Peyer's patch (tissue), 4 donors: ENCODE measurements around the gene RBP5. TPM values are rescaled to one million over a fixed set of nuclear protein-coding genes. Genes with fewer than 3 reads are reported as not detected.
A peak's percentile ranks its signal among the peaks of the same experiment; 100 is the strongest.

Experiments used
- DNase-seq, 3 donors: peaks; one replicate each; pipeline ENCODE4 v3.0.0-alpha.2; 2017 to 2019
- H3K27ac ChIP-seq, 4 donors: fragments of 200-600 bp; sonication (generic); one replicate each; pipeline ENCODE4 v1.5.1; 2016 to 2019
- H3K27me3 ChIP-seq, 2 donors: fragments of 200-600 bp; sonication (generic); one replicate each; pipeline ENCODE4 v1.5.1; 2019
- H3K36me3 ChIP-seq, 3 donors: fragments of 200-600 bp; sonication (generic); one replicate each; pipeline ENCODE4 v1.5.1; 2016 to 2019
- H3K4me1 ChIP-seq, 4 donors: fragments of 200-600 bp; sonication (generic); one replicate each; pipeline ENCODE4 v1.5.1; 2016 to 2019
- H3K4me3 ChIP-seq, 4 donors: fragments of 200-600 bp; sonication (generic); 1 replicate in 3 of 4; 2 replicates in 1 of 4; pipeline ENCODE4 v1.5.1; 2016 to 2019; ENCODE audit warnings: mild to moderate bottlenecking in 1 of 4
- H3K9me3 ChIP-seq, 4 donors: fragments of 200-600 bp; sonication (generic); one replicate each; pipeline ENCODE4 v1.5.1; 2016 to 2019; ENCODE audit warnings: mild to moderate bottlenecking in 1 of 4
- POLR2A ChIP-seq, 2 donors: fragments of 450-650 bp; IDR thresholded peaks; one replicate each; pipeline ENCODE4 v1.5.1; 2017; ENCODE audit warnings: antibody characterized with exemption in 2 of 2, mild to moderate bottlenecking in 2 of 2, moderate library complexity in 2 of 2
- total RNA-seq, 4 donors: library from RNA; depleted of rRNA; stranded (reverse); fragments of >200 nt; gene quantifications; one replicate each; pipeline ENCODE4 v1.1.0, GENCODE V29; 2016
- TF ChIP-seq, protein P1 (sequence below), 6 experiments: fragments of 450-650 bp in 4 of 6; fragments of 200-600 bp in 2 of 6; sonication (generic) in 1 of 6; IDR thresholded peaks; one replicate each; pipeline ENCODE4 v1.5.1; 2017 to 2019; ENCODE audit warnings: antibody characterized with exemption in 6 of 6, mild to moderate bottlenecking in 3 of 6, moderate library complexity in 1 of 6

The RBP5 gene
- total RNA-seq, 4 donors from 2014 or later: 3.7 to 64.4 (median 4.3) TPM; not detected in 1

DNA sequence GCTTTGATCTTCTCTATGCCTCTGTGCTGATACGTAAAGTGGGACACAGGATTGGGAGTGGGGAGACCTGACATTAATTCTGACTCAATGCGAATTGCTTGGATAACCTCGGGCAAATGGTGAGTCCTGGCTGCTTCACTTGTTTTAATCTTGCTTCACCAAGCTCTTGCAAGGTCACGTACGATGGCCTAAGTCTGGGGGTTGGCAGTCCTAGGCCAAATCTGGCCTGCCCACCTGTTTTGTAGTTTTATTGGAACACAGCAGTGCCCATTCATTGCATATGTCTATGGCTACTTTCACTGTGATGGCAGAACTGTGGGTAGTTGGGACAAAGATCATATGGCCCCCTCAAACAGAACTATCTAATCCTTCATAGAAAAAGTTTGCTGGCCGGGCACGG lies 14.9 kb upstream of the RBP5 start:
- TF ChIP-seq, protein P1, sequence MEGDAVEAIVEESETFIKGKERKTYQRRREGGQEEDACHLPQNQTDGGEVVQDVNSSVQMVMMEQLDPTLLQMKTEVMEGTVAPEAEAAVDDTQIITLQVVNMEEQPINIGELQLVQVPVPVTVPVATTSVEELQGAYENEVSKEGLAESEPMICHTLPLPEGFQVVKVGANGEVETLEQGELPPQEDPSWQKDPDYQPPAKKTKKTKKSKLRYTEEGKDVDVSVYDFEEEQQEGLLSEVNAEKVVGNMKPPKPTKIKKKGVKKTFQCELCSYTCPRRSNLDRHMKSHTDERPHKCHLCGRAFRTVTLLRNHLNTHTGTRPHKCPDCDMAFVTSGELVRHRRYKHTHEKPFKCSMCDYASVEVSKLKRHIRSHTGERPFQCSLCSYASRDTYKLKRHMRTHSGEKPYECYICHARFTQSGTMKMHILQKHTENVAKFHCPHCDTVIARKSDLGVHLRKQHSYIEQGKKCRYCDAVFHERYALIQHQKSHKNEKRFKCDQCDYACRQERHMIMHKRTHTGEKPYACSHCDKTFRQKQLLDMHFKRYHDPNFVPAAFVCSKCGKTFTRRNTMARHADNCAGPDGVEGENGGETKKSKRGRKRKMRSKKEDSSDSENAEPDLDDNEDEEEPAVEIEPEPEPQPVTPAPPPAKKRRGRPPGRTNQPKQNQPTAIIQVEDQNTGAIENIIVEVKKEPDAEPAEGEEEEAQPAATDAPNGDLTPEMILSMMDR (IDR thresholded peaks at IDR 0.05): no peak
- no peak for TF ChIP-seq POLR2A (IDR thresholded peaks at IDR 0.05)
- Histone ChIP-seq H3K9me3 (no peaks in the 10 kb centered on the region), H3K4me1 (no peaks in the 10 kb centered on the region), H3K27ac (no peak overlapping the region), H3K36me3 (peaks cover 0 to 13% (median 0%) of the 10 kb centered on the region in 3 donors), H3K27me3 (no peaks in the 10 kb centered on the region), H3K4me3 (no peak overlapping the region)
- no peak for DNase-seq

DNA sequence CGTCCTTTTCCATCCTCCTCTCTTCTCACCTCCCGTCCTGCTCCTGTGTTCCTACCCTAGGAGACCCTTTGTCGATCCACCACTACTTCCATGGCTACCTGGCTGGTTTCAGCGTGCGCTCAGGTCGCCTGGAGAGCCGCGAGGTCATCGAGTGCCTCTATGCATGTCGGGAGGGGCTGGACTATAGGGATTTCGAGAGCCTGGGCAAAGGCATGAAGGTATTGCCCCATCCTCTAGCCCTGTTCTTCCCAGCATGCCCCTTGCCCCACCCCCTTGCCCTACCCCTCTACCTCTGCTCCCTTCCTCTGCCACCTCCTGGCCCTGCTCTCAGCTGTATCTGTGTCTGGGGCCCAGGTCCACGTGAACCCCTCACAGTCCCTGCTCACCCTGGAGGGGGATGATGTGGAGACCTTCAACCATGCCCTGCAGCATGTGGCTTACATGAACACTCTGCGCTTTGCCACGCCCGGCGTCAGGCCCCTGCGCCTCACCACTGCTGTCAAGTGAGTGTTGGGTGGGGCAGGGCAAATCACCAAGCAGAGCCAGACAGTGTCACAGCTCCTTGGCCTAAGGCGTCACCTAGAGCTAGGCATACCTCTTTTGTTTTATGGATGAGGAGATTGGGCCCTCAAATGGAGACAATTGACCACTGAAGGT lies 14.2 kb upstream of the RBP5 start:
- Histone ChIP-seq H3K4me1 (no peaks in the 10 kb centered on the region), H3K9me3 (no peaks in the 10 kb centered on the region), H3K27ac (no peak overlapping the region), H3K4me3 (no peak overlapping the region), H3K27me3 (no peaks in the 10 kb centered on the region), H3K36me3 (peaks cover 0 to 11% (median 0%) of the 10 kb centered on the region in 3 donors)
- no peak for DNase-seq
- no peak for TF ChIP-seq POLR2A (IDR thresholded peaks at IDR 0.05)
- TF ChIP-seq, protein P1 (IDR thresholded peaks at IDR 0.05): no peak

DNA sequence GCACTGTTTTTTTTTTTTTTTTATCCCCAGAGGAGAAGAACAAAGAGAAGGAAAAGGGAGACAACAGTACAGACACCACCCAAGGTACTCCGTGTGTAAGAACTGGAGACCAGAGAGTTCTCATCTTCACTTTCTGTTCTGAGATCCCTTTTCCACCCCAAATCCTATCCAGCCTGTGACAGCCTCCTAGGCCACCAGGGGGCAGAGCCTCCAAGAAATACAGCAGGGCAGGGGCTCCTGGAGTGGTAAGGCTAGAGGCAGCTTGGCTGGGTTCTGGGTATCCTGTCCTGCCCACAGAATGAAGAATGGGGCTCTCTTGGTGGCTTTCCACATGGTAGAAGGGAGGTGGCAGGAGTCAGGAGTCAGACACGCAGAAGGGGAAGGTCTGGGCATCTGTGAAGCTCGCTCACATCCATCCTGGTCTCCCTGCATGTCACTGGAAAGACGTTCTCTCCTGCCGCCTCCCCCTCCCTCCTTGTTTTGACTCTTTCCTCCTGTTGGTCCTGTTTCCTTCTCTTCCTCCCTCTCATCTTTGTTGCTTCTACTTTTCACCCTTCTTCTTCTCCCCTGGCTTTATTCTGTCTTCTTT lies 13.5 kb upstream of the RBP5 start:
- Histone ChIP-seq H3K4me1 (no peaks in the 10 kb centered on the region), H3K36me3 (peaks cover 0 to 15% (median 0%) of the 10 kb centered on the region in 3 donors), H3K4me3 (no peak overlapping the region), H3K27me3 (no peaks in the 10 kb centered on the region), H3K9me3 (no peaks in the 10 kb centered on the region), H3K27ac (no peak overlapping the region)
- DNase-seq: peak in 2 of 3 donors; percentile 41 to 69
- TF ChIP-seq POLR2A (IDR thresholded peaks at IDR 0.05): no peak
- TF ChIP-seq, protein P1 (IDR thresholded peaks at IDR 0.05): peak in 5 of 6 experiments; percentile 23 to 64 (median 56)

DNA sequence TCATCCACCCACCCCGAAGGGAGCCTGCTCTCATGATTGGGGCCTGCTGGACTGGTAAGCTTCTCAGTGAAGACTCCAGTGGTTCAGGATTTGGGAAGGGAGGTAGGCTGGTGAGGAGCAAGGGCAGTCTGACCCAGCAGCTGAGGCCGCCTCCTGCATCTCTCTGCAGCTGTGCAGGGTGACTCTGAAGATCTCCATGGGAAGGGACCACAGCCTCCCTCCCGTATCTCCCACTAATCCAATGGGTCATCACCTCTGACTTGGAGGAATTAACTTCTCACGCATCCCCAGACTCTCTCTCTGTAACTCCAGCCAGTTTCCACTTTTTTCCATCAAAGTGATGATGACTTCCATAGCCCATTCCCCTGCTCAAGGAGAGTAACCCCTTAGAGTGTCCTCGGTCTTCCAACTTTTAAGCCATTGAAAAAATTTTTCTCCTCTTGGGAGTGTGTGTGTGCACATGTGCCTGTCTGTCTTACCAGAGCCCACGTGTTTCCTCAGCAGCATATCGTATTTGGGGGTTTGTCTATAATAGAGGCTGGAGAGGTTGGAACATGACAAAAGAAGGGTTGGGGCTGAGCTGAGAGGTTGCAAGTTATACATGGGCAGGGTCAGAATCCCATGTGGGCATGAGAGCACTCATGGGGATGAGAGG lies 12.8 kb upstream of the RBP5 start:
- Histone ChIP-seq H3K4me1 (no peaks in the 10 kb centered on the region), H3K27me3 (no peaks in the 10 kb centered on the region), H3K4me3 (no peak overlapping the region), H3K36me3 (peaks cover 0 to 17% (median 0%) of the 10 kb centered on the region in 3 donors), H3K9me3 (no peaks in the 10 kb centered on the region), H3K27ac (no peak overlapping the region)
- DNase-seq: no peak
- TF ChIP-seq, protein P1 (IDR thresholded peaks at IDR 0.05): no peak
- TF ChIP-seq POLR2A (IDR thresholded peaks at IDR 0.05): no peak

- TF ChIP-seq POLR2A (IDR thresholded peaks at IDR 0.05): no peak
- TF ChIP-seq, protein P1 (IDR thresholded peaks at IDR 0.05): no peak
- no peak overlapping the region for H3K4me3 ChIP-seq
- no peak overlapping the region for H3K27ac ChIP-seq
- H3K4me1 ChIP-seq: no peaks in the 10 kb centered on the region
- no peak for DNase-seq
- no peaks in the 10 kb centered on the region for H3K9me3 ChIP-seq
- no peaks in the 10 kb centered on the region for H3K27me3 ChIP-seq
- H3K36me3 ChIP-seq: peaks cover 0 to 29% (median 0%) of the 10 kb centered on the region in 3 donors
These were observed 10.5 kb upstream of the RBP5 start for GRCh38 chr12:7139200-7139599.
